HFF-Myc (cell line): ENCODE measurements around the gene ZDHHC8.

ENCODE experiments used
- DNase-seq: peaks from one replicate; pipeline ENCODE4 v3.0.0-alpha.2; 2011; ENCODE audit warnings: low read depth; ENCODE audit errors: extremely low read depth
- H3K4me3 ChIP-seq: replicated peaks from 2 replicates; pipeline ENCODE4 v1.5.1; 2011; ENCODE audit warnings: low read depth, mild to moderate bottlenecking, control low read depth, low read length
- CTCF ChIP-seq: IDR thresholded peaks from 2 replicates; pipeline ENCODE4 v1.5.1; 2012; ENCODE audit warnings: mild to moderate bottlenecking, low read depth, low read length, control low read depth; ENCODE audit errors: missing control alignments

Gene ZDHHC8

GRCh38 chr22:20086763-20087162 lies 44.8 kb upstream of the ZDHHC8 start:
- no peak for TF ChIP-seq CTCF

DNA sequence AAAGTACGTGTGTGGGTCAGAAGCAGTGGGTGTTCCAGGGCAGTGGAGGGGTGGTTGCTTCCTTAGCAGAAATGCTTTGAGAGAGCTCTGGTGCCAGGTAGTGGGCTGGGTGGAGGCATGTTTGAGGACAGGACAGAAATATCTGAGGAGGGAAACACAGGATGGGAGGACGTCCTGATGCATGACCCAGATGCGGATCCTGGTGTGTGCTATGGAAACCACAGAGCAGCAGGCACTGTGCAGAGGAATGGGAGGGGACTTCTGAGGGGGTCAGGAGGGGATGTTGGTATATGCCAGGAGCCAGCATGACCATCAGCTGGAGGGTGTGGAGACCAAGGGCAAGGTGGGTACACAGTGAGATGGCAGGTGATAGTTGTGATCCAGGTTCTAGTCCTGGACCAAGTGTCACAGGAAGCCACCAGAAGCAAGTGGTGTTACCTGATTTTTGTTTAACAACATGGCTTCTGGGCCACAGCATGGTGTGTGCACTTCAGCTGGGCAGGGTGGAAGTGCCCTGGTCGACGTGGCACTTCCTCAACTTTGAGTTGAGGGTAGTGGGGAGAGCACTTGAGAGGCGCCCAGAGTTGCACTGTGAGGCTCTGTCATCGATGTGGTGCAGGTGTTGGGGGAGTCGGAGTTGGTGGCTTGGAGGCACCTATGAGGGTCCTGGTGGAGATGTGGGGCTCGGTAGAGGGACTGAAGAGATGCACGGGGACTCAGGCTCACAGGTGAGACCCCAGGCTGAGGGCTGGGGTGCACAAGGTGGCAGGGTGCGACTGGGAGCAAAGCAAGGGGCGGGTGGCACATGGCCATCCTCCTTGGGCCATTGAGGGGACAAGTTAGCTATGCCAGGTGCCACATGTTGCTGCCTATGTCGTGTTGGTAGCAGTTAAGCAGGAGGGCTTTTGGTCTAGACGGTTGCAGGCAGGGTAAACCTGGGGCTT lies 44.0 kb upstream of the ZDHHC8 start:
- no peak for TF ChIP-seq CTCF
- no peak overlapping the region for H3K4me3 ChIP-seq
- DNase-seq, result no peak

More at GRCh38 chr22:20086763-20087162, 44.8 kb upstream of the ZDHHC8 start:
- no peak for DNase-seq
- no peak overlapping the region for H3K4me3 ChIP-seq

GRCh38 chr22:20088263-20088648 lies 43.3 kb upstream of the ZDHHC8 start:
- DNase-seq, result no peak
- TF ChIP-seq CTCF, result no peak
- no peak overlapping the region for H3K4me3 ChIP-seq

- no peak for TF ChIP-seq CTCF
- no peak for DNase-seq
- no peak overlapping the region for H3K4me3 ChIP-seq
Observed at GRCh38 chr22:20089226-20089976, 42.2 kb upstream of the ZDHHC8 start.

GRCh38 chr22:20089977-20090729 lies 41.5 kb upstream of the ZDHHC8 start:
- H3K4me3 ChIP-seq, result no peak overlapping the region
- no peak for DNase-seq
- TF ChIP-seq CTCF, result no peak

DNA sequence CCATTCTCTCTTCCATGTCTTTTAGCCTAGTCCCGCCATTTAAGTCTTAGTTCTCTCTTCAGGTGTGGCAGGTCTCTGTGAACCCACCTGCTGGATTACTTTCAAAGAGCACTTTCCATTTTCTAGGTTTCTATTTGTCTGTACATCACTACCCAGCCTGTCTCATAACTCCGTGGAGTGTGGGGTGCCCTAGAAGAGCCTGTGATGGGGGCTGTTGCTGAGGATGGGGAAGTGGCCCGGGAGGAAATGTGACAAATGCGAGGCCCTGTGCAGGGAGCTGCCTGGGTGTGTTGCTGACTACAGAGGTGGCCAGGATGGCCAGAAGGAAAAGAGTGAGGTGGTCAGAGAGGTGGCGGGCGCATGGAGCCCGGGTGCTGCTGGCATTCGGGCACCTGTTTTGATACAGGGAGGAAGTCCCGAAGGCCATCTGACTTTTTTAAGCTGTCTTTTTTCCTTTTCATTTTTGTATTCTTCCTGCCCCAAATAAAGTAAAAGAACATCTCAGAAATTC lies 40.8 kb upstream of the ZDHHC8 start:
- no peak for DNase-seq
- no peak for TF ChIP-seq CTCF
- no peak overlapping the region for H3K4me3 ChIP-seq
